Gastroesophageal sphincter (tissue), 3 donors: ENCODE measurements around the gene FHIT.

Experiments
- CTCF ChIP-seq, 4 experiments: fragments of 200-600 bp in 2 of 4; fragments of 450-650 bp in 2 of 4; sonication (generic) in 1 of 4; IDR thresholded peaks; one replicate each; pipeline ENCODE4 v1.5.1; 2017 to 2019; ENCODE audit warnings: antibody characterized with exemption in 4 of 4, mild to moderate bottlenecking in 2 of 4, moderate library complexity in 2 of 4
- POLR2A ChIP-seq, 2 donors: fragments of 450-650 bp; IDR thresholded peaks; one replicate each; pipeline ENCODE4 v1.6.1; 2017; ENCODE audit warnings: antibody characterized with exemption in 2 of 2, mild to moderate bottlenecking in 2 of 2, moderate library complexity in 1 of 2

GRCh38 chr3:60886518-60886917 is 364.7 kb downstream of the FHIT start:
- no peak for TF ChIP-seq CTCF (IDR thresholded peaks at IDR 0.05)
- no peak for TF ChIP-seq POLR2A (IDR thresholded peaks at IDR 0.05)
